ENCODE results near the gene MMS19. TPM values are rescaled to one million over a fixed set of nuclear protein-coding genes. Genes with fewer than 3 reads are reported as not detected.

MMS19 gene
- total RNA-seq, 1 experiment from 2014 or later, result 70.6 TPM

DNA sequence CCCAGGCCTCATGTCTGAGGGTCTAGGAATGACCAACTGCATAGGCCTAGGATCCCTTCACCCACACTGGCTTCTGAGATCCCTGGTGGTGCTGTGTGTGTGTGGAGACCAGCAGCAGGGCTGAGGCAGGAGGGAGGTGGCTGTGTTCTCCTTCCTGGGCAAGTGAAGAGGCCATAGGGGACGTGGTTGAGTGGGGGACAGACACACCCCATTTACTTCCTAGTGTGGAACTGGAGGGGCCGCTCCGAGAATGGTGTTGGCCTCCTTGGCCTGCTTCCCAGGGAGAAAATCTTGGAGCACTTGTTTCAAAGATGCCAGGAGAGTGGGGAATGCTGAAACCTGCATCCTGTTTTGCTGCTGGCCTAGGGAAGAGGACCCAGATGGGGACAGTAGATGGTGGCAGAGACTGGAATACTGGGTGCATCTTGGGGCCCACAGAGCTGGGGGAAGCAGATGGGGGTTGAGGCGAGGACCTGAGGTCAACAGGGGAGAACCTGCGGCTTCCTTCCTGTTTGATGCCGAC lies 19.6 kb upstream of the MMS19 start:
- ChIA-PET POLR2A (ENCODE audit: low non-redundant PET) (no interaction called here), CTCF (no interaction called here)
- intact Hi-C loops (cut with micrococcal nuclease; ENCODE audit: unreplicated experiment), result no loop called here
- no peaks in the 10 kb centered on the region for H3K9me3 ChIP-seq (ENCODE audit: low read depth, low read length, poor library complexity, severe bottlenecking)
- DNase-seq (ENCODE audit: low spot score), result no peak
- no peak overlapping the region for H3K4me3 ChIP-seq (ENCODE audit: low read depth, low read length, poor library complexity, severe bottlenecking)
- H3K4me1 ChIP-seq (ENCODE audit: insufficient read depth, low read length, poor library complexity, severe bottlenecking), result peaks cover 12% of the 10 kb centered on the region
- H3K36me3 ChIP-seq (ENCODE audit: insufficient read depth, low read length, poor library complexity, severe bottlenecking), result no peaks in the 10 kb centered on the region
- peaks cover 3% of the 10 kb centered on the region for H3K27me3 ChIP-seq (replicated peaks; ENCODE audit: insufficient read depth, low read depth, low read length, poor library complexity)
- no peak overlapping the region for H3K27ac ChIP-seq (ENCODE audit: low read depth, low read length, poor library complexity, severe bottlenecking)
- BruUV-seq (replicated peaks), result no TSS peak
- TF ChIP-seq EZH2 (IDR thresholded peaks at IDR 0.05; ENCODE audit: borderline replicate concordance, low read depth, low read length, poor library complexity, severe bottlenecking), result no peak
- TF ChIP-seq, protein P1, sequence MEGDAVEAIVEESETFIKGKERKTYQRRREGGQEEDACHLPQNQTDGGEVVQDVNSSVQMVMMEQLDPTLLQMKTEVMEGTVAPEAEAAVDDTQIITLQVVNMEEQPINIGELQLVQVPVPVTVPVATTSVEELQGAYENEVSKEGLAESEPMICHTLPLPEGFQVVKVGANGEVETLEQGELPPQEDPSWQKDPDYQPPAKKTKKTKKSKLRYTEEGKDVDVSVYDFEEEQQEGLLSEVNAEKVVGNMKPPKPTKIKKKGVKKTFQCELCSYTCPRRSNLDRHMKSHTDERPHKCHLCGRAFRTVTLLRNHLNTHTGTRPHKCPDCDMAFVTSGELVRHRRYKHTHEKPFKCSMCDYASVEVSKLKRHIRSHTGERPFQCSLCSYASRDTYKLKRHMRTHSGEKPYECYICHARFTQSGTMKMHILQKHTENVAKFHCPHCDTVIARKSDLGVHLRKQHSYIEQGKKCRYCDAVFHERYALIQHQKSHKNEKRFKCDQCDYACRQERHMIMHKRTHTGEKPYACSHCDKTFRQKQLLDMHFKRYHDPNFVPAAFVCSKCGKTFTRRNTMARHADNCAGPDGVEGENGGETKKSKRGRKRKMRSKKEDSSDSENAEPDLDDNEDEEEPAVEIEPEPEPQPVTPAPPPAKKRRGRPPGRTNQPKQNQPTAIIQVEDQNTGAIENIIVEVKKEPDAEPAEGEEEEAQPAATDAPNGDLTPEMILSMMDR (conservative IDR thresholded peaks at IDR 0.05; ENCODE audit: low read depth, low read length), result no peak

DNA sequence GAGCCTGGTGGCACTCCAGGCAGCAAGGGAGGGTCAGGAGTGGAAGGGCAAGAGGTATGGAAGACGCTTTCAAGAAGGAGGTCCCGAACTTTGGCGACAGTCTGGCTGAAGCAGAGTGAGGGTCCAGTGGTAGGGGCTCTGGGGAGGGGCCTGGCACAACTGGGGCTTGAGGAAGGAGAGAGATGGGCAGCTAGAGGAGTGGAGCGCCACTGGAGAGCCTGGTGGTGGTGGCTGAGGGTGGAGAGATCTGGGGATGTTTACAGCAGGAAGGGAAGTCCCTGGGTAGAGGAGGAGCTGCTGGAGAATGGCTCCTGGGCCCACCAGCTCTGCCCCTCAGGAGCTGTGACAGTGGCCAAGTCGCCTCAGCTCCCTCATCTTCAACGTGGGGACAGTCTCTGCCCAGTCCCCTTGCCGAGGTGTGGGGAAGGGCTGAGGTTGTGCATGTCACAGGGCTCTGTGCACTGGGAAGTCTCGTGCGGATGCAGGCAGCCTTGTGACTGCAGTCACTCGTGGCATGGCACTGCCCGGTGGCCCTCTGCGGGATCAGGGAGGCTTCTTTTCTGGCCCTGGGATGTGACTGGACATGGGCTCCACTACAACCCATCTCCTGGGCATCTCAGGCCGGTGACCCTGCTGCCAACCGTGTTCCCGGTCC lies 19.0 kb upstream of the MMS19 start:
- Histone ChIP-seq H3K9me3 (ENCODE audit: low read depth, low read length, poor library complexity, severe bottlenecking) (no peaks in the 10 kb centered on the region), H3K36me3 (ENCODE audit: insufficient read depth, low read length, poor library complexity, severe bottlenecking) (no peaks in the 10 kb centered on the region), H3K4me1 (ENCODE audit: insufficient read depth, low read length, poor library complexity, severe bottlenecking) (peaks cover 12% of the 10 kb centered on the region), H3K27me3 (replicated peaks; ENCODE audit: insufficient read depth, low read depth, low read length, poor library complexity) (no peaks in the 10 kb centered on the region), H3K27ac (ENCODE audit: low read depth, low read length, poor library complexity, severe bottlenecking) (no peak overlapping the region), H3K4me3 (ENCODE audit: low read depth, low read length, poor library complexity, severe bottlenecking) (no peak overlapping the region)
- intact Hi-C loops (cut with micrococcal nuclease; ENCODE audit: unreplicated experiment), result no loop called here
- ChIA-PET CTCF (no interaction called here), POLR2A (ENCODE audit: low non-redundant PET) (no interaction called here)
- no peak for DNase-seq (ENCODE audit: low spot score)
- TF ChIP-seq, protein P1 (conservative IDR thresholded peaks at IDR 0.05; ENCODE audit: low read depth, low read length), result no peak
- no peak for TF ChIP-seq EZH2 (IDR thresholded peaks at IDR 0.05; ENCODE audit: borderline replicate concordance, low read depth, low read length, poor library complexity, severe bottlenecking)
- BruUV-seq (replicated peaks), result no TSS peak

DNA sequence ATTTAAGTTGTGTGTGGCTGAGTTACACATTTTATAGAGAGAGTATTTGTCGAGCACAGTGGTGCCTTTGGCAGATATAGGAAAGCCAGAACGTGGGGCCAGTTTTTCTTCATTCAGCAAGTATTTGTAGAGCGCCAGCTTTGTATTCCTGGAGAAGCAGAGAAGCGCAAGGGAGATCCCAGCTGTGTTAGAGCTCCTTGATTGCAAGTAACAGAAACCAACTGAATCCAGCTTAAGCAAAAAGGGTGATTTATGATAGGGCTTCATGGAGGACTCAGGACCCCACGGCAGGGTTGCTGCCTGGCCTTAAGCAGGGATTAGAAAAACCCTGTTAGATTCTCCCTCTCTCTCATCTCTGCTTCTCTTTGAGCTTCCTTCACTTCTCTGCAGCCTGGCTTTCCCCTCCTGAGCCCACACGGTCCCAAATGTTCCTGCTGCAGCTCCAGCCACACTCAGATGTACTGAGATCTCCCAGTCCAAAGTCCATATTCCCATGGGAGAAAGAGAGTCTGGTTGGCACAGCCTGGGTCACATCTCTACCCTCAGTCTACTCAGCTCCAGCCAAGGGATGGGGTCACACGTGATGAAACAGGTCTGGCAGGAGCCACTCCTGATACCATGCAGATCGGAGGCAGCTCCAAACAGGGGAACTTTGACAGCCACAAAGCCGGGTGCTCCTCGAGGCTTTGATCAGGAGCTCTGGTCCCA lies 17.2 kb upstream of the MMS19 start:
- no TSS peak for BruUV-seq (replicated peaks)
- CTCF ChIA-PET, result no interaction called here
- no peak overlapping the region for H3K27ac ChIP-seq (ENCODE audit: low read depth, low read length, poor library complexity, severe bottlenecking)
- intact Hi-C loops (cut with micrococcal nuclease; ENCODE audit: unreplicated experiment), result no loop called here
- no peaks in the 10 kb centered on the region for H3K27me3 ChIP-seq (replicated peaks; ENCODE audit: insufficient read depth, low read depth, low read length, poor library complexity)
- H3K4me3 ChIP-seq (ENCODE audit: low read depth, low read length, poor library complexity, severe bottlenecking), result no peak overlapping the region
- no peaks in the 10 kb centered on the region for H3K36me3 ChIP-seq (ENCODE audit: insufficient read depth, low read length, poor library complexity, severe bottlenecking)
- no peaks in the 10 kb centered on the region for H3K9me3 ChIP-seq (ENCODE audit: low read depth, low read length, poor library complexity, severe bottlenecking)
- DNase-seq (ENCODE audit: low spot score), result no peak
- TF ChIP-seq EZH2 (IDR thresholded peaks at IDR 0.05; ENCODE audit: borderline replicate concordance, low read depth, low read length, poor library complexity, severe bottlenecking), result no peak
- TF ChIP-seq, protein P1 (conservative IDR thresholded peaks at IDR 0.05; ENCODE audit: low read depth, low read length), result no peak
- POLR2A ChIA-PET (ENCODE audit: low non-redundant PET), result no interaction called here
- H3K4me1 ChIP-seq (ENCODE audit: insufficient read depth, low read length, poor library complexity, severe bottlenecking), result peaks cover 12% of the 10 kb centered on the region

Measured in A673 (cell line).